WTC11 (cell line): ENCODE data around the gene AKAP10. TPM values are rescaled to one million over a fixed set of nuclear protein-coding genes. Genes with fewer than 3 reads are reported as not detected.
"Not testable (repeated sequence)": the region's sequence is repeated elsewhere in the genome, so short reads cannot be mapped to it uniquely, and the experiment has no call there.

Experiments used
- ATAC-seq: fragments of 200-7000 bp; cut with Tn5 transposase; 2 replicates; pipeline ENCODE4 v1.10.0; 2021; ENCODE audit warnings: mild to moderate bottlenecking, moderate library complexity
- CTCF ChIA-PET: fragments of 300-600 bp; sonication (Branson Sonifier 250); formaldehyde crosslinking; loops from one replicate; lab custom pipeline; 2021; ENCODE audit warnings: antibody characterized with exemption; lab: Charles Lee
- POLR2A ChIA-PET: fragments of 350-600 bp; sonication (Branson Sonifier 250); formaldehyde crosslinking; loops from one replicate; lab custom pipeline; 2021; ENCODE audit warnings: antibody characterized with exemption; lab: Charles Lee
- DNase-seq: peaks from one replicate; pipeline ENCODE4 v3.0.0; 2021; ENCODE audit warnings: low spot score
- H3K27ac Mint-ChIP-seq: 2 replicates; pipeline ENCODE4 v1.8.0; 2021; ENCODE audit warnings: mixed read lengths
- H3K27me3 Mint-ChIP-seq: 2 replicates; pipeline ENCODE4 v1.8.0; 2021; ENCODE audit warnings: low read depth, mild to moderate bottlenecking, moderate library complexity, mixed read lengths
- H3K36me3 Mint-ChIP-seq: 2 replicates; pipeline ENCODE4 v1.8.0; 2021; ENCODE audit warnings: mixed read lengths
- H3K4me1 Mint-ChIP-seq: 2 replicates; pipeline ENCODE4 v1.8.0; 2022; ENCODE audit warnings: mixed read lengths
- H3K4me3 Mint-ChIP-seq: 2 replicates; pipeline ENCODE4 v1.8.0; 2021; ENCODE audit warnings: mild to moderate bottlenecking, moderate library complexity, mixed read lengths
- H3K9me3 Mint-ChIP-seq: 2 replicates; pipeline ENCODE4 v1.8.0; 2021; ENCODE audit warnings: mixed read lengths
- ATF3 ChIP-seq: sonication (generic); formaldehyde crosslinking; conservative IDR thresholded peaks from 2 replicates; pipeline ENCODE4 v1.8.1; 2022; ENCODE audit warnings: mild to moderate bottlenecking, missing genetic modification reagents
- NFE2L1 ChIP-seq: sonication (generic); formaldehyde crosslinking; IDR thresholded peaks from 2 replicates; pipeline ENCODE4 v1.8.1; 2023; ENCODE audit warnings: missing genetic modification reagents
- NR1H2 ChIP-seq: sonication (generic); formaldehyde crosslinking; IDR thresholded peaks from 2 replicates; pipeline ENCODE4 v1.9.0; 2021; ENCODE audit warnings: mild to moderate bottlenecking, moderate library complexity, missing genetic modification reagents
- RORB ChIP-seq: fragments of 250-450 bp; sonication (Bioruptor Pico); IDR thresholded peaks from 2 replicates; pipeline ENCODE4 v1.9.0; 2021; ENCODE audit warnings: mild to moderate bottlenecking
- ZNF121 ChIP-seq: sonication (generic); formaldehyde crosslinking; IDR thresholded peaks from 2 replicates; pipeline ENCODE4 v1.8.0; 2023; ENCODE audit warnings: missing genetic modification reagents
- ZNF425 ChIP-seq: fragments of 250-450 bp; sonication (Bioruptor Pico); conservative IDR thresholded peaks from 2 replicates; pipeline ENCODE4 v1.9.0; 2021; ENCODE audit warnings: mild to moderate bottlenecking
- total RNA-seq: library from RNA; stranded (reverse); gene quantifications from 3 replicates; pipeline ENCODE4 v1.2.3, GENCODE V29; 2021
- TF ChIP-seq, protein P1 (sequence below): sonication (generic); formaldehyde crosslinking; IDR thresholded peaks from 2 replicates; pipeline ENCODE4 v1.8.1; 2022; ENCODE audit warnings: low read depth, mild to moderate bottlenecking, moderate library complexity, missing genetic modification reagents, borderline replicate concordance
- TF ChIP-seq, protein P2 (sequence below): sonication (generic); formaldehyde crosslinking; conservative IDR thresholded peaks from 2 replicates; pipeline ENCODE4 v1.8.1; 2023; ENCODE audit warnings: mild to moderate bottlenecking, low read depth, missing genetic modification reagents, moderate library complexity
- TF ChIP-seq, protein P3 (sequence below): sonication (generic); formaldehyde crosslinking; IDR thresholded peaks from 2 replicates; pipeline ENCODE4 v1.8.0; 2022; ENCODE audit warnings: mild to moderate bottlenecking, missing genetic modification reagents
- TF ChIP-seq, protein P4 (sequence below): sonication (generic); formaldehyde crosslinking; IDR thresholded peaks from 2 replicates; pipeline ENCODE4 v1.8.0; 2023; ENCODE audit warnings: mild to moderate bottlenecking, missing genetic modification reagents
- TF ChIP-seq, protein P5 (sequence below): sonication (generic); formaldehyde crosslinking; IDR thresholded peaks from 2 replicates; pipeline ENCODE4 v1.8.1; 2022; ENCODE audit warnings: missing genetic modification reagents, borderline replicate concordance

The AKAP10 gene
- total RNA-seq, 1 experiment from 2014 or later = 29.9 TPM

DNA sequence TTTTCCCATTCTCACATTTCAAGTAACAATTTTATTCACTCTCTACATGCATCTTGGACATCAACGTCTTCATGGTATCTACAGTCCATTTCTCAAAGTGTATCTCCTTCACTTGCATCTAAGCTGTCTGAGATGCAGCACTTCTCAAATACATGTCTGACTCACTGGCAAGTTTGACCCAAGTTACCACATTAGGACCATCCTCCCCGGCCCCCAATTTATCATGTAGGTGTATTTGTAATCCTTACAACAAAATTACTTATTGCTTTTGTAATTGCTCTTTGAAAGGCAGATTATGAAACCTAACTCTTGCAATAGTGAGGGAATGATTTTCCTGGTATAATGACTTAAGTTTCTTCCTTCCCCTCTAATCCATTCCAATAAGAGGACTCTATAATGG is 80.9 kb downstream of the AKAP10 start:
- DNase-seq = no peak
- no peak for ATAC-seq
- ChIA-PET CTCF (no interaction called here), POLR2A (no interaction called here)
- Mint-ChIP-seq H3K36me3 (peaks cover 5% of the 10 kb centered on the region; the same call in 1 of the 2 replicates), H3K9me3 (no peaks in the 10 kb centered on the region), H3K27ac (no peak overlapping the region), H3K4me1 (peaks cover 6% of the 10 kb centered on the region), H3K4me3 (no peak overlapping the region), H3K27me3 (no peaks in the 10 kb centered on the region)
- TF ChIP-seq NFE2L1 = no peak
- TF ChIP-seq, all 79 proteins: peak for 0

DNA sequence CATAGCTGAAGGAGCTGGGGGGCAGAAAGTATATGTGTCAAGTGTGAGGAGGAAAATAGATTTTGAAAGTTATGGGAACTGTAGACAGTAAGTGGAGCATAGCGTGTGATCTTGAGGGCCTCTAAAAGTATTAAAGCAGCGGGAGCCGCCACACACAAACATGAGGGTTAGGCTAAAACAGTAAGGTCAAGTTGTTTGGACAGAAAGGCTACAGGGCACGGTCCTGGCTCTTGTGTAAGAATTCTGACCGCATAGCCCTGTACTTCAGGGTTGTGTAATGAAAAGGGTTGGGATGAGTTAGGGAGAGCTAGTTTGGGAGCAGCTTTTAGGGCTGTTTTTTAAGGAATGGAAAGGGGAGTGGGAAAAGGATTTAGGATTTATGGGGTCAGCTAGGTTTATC is 87.1 kb downstream of the AKAP10 start:
- H3K9me3 Mint-ChIP-seq, ATAC-seq, H3K27ac Mint-ChIP-seq, DNase-seq, H3K4me1 Mint-ChIP-seq, H3K36me3 Mint-ChIP-seq, H3K4me3 Mint-ChIP-seq, H3K27me3 Mint-ChIP-seq, CTCF ChIA-PET, POLR2A ChIA-PET: not testable (repeated sequence)

DNA sequence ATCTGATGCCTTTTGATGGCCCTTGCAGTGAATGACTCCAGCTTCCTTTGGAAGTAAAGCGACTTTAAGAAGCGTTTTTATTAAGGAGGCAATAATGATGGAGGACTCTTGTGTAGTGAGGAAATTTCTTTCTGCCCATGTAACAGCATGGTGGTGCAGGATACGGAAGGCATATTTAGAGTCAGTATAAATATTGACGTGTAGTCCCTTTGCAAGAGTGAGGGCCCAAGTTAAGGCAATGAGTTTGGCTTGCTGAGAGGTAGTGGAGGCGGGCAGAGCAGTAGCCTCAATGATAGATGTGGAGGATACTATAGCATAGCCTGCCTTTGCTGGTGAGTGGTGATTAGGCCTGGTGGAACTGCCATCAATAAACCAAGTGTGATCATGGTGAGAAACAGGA is 87.6 kb downstream of the AKAP10 start:
- ATAC-seq, H3K4me3 Mint-ChIP-seq, POLR2A ChIA-PET, H3K4me1 Mint-ChIP-seq, H3K9me3 Mint-ChIP-seq, H3K27me3 Mint-ChIP-seq, H3K27ac Mint-ChIP-seq, DNase-seq, H3K36me3 Mint-ChIP-seq, CTCF ChIA-PET: not testable (repeated sequence)

DNA sequence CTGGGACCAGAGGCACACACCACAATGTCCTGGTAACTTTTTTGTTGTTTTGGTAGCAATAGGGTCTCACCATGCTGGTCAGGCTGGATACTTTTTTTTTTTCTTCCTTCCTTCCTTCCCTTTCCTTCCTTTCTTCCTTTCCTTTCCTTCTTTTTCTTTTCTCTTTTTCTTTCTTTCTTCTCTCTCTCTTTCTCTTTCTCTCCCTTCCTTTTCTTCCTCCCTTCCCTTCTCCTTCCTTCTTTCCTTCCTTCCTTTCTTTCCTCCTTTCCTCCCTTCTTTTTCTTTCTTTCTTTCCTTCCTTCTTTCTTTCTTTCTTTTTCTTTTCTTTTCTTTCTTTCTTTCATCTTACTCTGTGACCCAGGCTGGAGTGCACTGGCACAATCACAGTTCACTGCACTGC is 91.5 kb downstream of the AKAP10 start:
- ATAC-seq = no peak

DNA sequence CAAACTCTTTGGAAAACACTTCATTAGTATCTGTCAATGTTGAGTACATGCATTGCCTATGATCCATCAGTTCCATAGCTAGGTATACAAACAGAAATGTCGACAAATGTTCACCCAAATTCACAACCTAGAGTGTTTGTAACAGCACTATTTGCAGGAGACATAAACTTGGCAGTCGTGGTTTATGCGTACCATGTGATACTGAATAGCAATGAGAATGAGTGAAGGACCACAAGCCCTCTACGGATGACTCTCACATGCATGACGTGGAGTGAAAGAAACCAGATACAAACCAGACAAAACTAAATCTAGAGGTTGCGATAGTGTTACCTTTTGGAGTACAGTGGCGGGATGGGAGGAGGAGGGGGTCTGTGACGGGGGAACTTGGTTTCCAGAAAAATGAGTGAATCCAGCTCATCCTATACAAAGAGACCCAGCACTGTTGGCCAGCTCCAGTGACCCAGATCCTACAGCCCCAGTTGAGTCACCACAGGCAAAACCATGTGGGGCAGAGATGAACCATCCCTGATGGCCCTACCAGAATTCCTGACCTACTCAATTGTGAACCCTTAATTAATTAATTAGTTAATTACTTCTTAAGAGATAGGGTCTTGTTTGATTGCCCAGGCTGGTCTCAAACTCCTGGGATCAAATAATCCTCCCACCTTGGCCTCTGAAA is 94.0 kb downstream of the AKAP10 start:
- ATAC-seq = no peak
- TF ChIP-seq ZNF121 (no peak), RORB (CRISPR knock-in tag) (no peak), ZNF425 (CRISPR knock-in tag) (no peak), NFE2L1 (no peak), ATF3 (CRISPR knock-in tag) (no peak), NR1H2 (no peak)
- TF ChIP-seq, protein P1, sequence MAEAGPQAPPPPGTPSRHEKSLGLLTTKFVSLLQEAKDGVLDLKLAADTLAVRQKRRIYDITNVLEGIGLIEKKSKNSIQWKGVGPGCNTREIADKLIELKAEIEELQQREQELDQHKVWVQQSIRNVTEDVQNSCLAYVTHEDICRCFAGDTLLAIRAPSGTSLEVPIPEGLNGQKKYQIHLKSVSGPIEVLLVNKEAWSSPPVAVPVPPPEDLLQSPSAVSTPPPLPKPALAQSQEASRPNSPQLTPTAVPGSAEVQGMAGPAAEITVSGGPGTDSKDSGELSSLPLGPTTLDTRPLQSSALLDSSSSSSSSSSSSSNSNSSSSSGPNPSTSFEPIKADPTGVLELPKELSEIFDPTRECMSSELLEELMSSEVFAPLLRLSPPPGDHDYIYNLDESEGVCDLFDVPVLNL = no peak
- TF ChIP-seq, protein P2, sequence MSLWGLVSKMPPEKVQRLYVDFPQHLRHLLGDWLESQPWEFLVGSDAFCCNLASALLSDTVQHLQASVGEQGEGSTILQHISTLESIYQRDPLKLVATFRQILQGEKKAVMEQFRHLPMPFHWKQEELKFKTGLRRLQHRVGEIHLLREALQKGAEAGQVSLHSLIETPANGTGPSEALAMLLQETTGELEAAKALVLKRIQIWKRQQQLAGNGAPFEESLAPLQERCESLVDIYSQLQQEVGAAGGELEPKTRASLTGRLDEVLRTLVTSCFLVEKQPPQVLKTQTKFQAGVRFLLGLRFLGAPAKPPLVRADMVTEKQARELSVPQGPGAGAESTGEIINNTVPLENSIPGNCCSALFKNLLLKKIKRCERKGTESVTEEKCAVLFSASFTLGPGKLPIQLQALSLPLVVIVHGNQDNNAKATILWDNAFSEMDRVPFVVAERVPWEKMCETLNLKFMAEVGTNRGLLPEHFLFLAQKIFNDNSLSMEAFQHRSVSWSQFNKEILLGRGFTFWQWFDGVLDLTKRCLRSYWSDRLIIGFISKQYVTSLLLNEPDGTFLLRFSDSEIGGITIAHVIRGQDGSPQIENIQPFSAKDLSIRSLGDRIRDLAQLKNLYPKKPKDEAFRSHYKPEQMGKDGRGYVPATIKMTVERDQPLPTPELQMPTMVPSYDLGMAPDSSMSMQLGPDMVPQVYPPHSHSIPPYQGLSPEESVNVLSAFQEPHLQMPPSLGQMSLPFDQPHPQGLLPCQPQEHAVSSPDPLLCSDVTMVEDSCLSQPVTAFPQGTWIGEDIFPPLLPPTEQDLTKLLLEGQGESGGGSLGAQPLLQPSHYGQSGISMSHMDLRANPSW = no peak
- TF ChIP-seq, protein P3, sequence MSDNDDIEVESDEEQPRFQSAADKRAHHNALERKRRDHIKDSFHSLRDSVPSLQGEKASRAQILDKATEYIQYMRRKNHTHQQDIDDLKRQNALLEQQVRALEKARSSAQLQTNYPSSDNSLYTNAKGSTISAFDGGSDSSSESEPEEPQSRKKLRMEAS (CRISPR knock-in tag) = no peak

More for the DNA sequence above, 91.5 kb downstream of the AKAP10 start:
- TF ChIP-seq, protein P4, sequence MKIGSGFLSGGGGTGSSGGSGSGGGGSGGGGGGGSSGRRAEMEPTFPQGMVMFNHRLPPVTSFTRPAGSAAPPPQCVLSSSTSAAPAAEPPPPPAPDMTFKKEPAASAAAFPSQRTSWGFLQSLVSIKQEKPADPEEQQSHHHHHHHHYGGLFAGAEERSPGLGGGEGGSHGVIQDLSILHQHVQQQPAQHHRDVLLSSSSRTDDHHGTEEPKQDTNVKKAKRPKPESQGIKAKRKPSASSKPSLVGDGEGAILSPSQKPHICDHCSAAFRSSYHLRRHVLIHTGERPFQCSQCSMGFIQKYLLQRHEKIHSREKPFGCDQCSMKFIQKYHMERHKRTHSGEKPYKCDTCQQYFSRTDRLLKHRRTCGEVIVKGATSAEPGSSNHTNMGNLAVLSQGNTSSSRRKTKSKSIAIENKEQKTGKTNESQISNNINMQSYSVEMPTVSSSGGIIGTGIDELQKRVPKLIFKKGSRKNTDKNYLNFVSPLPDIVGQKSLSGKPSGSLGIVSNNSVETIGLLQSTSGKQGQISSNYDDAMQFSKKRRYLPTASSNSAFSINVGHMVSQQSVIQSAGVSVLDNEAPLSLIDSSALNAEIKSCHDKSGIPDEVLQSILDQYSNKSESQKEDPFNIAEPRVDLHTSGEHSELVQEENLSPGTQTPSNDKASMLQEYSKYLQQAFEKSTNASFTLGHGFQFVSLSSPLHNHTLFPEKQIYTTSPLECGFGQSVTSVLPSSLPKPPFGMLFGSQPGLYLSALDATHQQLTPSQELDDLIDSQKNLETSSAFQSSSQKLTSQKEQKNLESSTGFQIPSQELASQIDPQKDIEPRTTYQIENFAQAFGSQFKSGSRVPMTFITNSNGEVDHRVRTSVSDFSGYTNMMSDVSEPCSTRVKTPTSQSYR = no peak
- TF ChIP-seq, protein P5, sequence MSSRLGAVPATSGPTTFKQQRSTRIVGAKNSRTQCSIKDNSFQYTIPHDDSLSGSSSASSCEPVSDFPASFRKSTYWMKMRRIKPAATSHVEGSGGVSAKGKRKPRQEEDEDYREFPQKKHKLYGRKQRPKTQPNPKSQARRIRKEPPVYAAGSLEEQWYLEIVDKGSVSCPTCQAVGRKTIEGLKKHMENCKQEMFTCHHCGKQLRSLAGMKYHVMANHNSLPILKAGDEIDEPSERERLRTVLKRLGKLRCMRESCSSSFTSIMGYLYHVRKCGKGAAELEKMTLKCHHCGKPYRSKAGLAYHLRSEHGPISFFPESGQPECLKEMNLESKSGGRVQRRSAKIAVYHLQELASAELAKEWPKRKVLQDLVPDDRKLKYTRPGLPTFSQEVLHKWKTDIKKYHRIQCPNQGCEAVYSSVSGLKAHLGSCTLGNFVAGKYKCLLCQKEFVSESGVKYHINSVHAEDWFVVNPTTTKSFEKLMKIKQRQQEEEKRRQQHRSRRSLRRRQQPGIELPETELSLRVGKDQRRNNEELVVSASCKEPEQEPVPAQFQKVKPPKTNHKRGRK = peak; percentile 17; the same call in 1 of the 2 replicates
- H3K4me3 Mint-ChIP-seq = no peak overlapping the region
- H3K4me1 Mint-ChIP-seq = no peaks in the 10 kb centered on the region
- no peak overlapping the region for H3K27ac Mint-ChIP-seq
- POLR2A ChIA-PET = no interaction called here
- H3K9me3 Mint-ChIP-seq = no peaks in the 10 kb centered on the region
- H3K36me3 Mint-ChIP-seq = no peaks in the 10 kb centered on the region
- no peaks in the 10 kb centered on the region for H3K27me3 Mint-ChIP-seq
- CTCF ChIA-PET = no interaction called here
- DNase-seq = no peak

More for the DNA sequence above, 94.0 kb downstream of the AKAP10 start:
- CTCF ChIA-PET = interaction anchor here (0.7 kb wide), 1 partner anchor 168 kb away, joined by 3 read pairs; no protein-coding TSS in a partner anchor
- no peaks in the 10 kb centered on the region for H3K27me3 Mint-ChIP-seq
- H3K9me3 Mint-ChIP-seq = no peaks in the 10 kb centered on the region
- DNase-seq = no peak
- no peak overlapping the region for H3K4me3 Mint-ChIP-seq
- H3K4me1 Mint-ChIP-seq = no peaks in the 10 kb centered on the region
- no peak overlapping the region for H3K27ac Mint-ChIP-seq
- no peaks in the 10 kb centered on the region for H3K36me3 Mint-ChIP-seq
- POLR2A ChIA-PET = no interaction called here
